SH-SY5Y (cell line): Measurements from ENCODE around the gene GAP43.

Experiments used
- GATA2 ChIP-seq: IDR thresholded peaks from 2 replicates; pipeline ENCODE4 v1.6.1; 2011; ENCODE audit warnings: mild to moderate bottlenecking, low read depth, low read length
- GATA3 ChIP-seq: IDR thresholded peaks from 2 replicates; pipeline ENCODE4 v1.6.1; 2011; ENCODE audit warnings: low read depth, mild to moderate bottlenecking, low read length, moderate library complexity

- TF ChIP-seq GATA2 (no peak), GATA3 (no peak)
Measured at GRCh38 chr3:115581362-115582135, 41.8 kb upstream of the GAP43 start.
